IPS DF 6.9 (cell line): ENCODE measurements around the gene AEBP2.
"Not testable (repeated sequence)": the region's sequence is repeated elsewhere in the genome, so short reads cannot be mapped to it uniquely, and the experiment has no call there.

Experiments used
- DNase-seq: peaks from one replicate; pipeline ENCODE4 v3.0.0-alpha.2; 2013; ENCODE audit warnings: low read depth, low spot score
- H3K27ac ChIP-seq: one replicate; pipeline ENCODE4 v1.5.1; 2013; ENCODE audit warnings: low read length, control low read depth
- H3K27me3 ChIP-seq: 2 replicates; pipeline ENCODE4 v1.6.1; 2013; ENCODE audit warnings: mild to moderate bottlenecking, low read length; ENCODE audit not compliant: control insufficient read depth, insufficient read depth
- H3K36me3 ChIP-seq: 2 replicates; pipeline ENCODE4 v1.6.1; 2013; ENCODE audit warnings: low read length; ENCODE audit not compliant: control insufficient read depth, insufficient read depth
- H3K4me1 ChIP-seq: 2 replicates; pipeline ENCODE4 v1.6.1; 2013; ENCODE audit warnings: low read length; ENCODE audit not compliant: control insufficient read depth, insufficient read depth
- H3K4me3 ChIP-seq: 2 replicates; pipeline ENCODE4 v1.5.1; 2013; ENCODE audit warnings: mild to moderate bottlenecking, low read length
- H3K9me3 ChIP-seq: 2 replicates; pipeline ENCODE4 v1.6.1; 2013; ENCODE audit warnings: low read length, inconsistent platforms; ENCODE audit not compliant: control insufficient read depth, insufficient read depth
- WGBS: extraction: QIAGEN DNeasy Blood & Tissue Kit; methylation state at CpG from one replicate; pipeline ENCODE4 v1.1.7; 2013; ENCODE audit warnings: mixed read lengths, missing lambda C conversion rate; ENCODE audit not compliant: insufficient read length, insufficient coverage; 5-methylcytosine and 5-hydroxymethylcytosine counted together

Gene AEBP2

GRCh38 chr12:19404242-19404880 lies 34.9 kb upstream of the AEBP2 start:
- Histone ChIP-seq H3K9me3 (no peaks in the 10 kb centered on the region), H3K4me3 (no peak overlapping the region), H3K27me3 (no peaks in the 10 kb centered on the region), H3K27ac (no peak overlapping the region), H3K4me1 (no peaks in the 10 kb centered on the region), H3K36me3 (no peaks in the 10 kb centered on the region)
- DNase-seq: no peak
- WGBS: no CpG with 5 or more reads among the region's 16 CpGs

GRCh38 chr12:19409376-19409775 lies 29.9 kb upstream of the AEBP2 start:
- Histone ChIP-seq H3K36me3 (no peaks in the 10 kb centered on the region), H3K4me1 (peaks cover 3% of the 10 kb centered on the region; the same call in 1 of the 2 replicates), H3K4me3 (no peak overlapping the region), H3K27ac (no peak overlapping the region), H3K9me3 (no peaks in the 10 kb centered on the region), H3K27me3 (no peaks in the 10 kb centered on the region)
- no peak for DNase-seq
- WGBS: no CpG with 5 or more reads among the region's 3 CpGs

- H3K36me3 ChIP-seq: no peaks in the 10 kb centered on the region
- H3K27ac ChIP-seq: no peak overlapping the region
- H3K9me3 ChIP-seq: no peaks in the 10 kb centered on the region
- no peak for DNase-seq
- no CpG with 5 or more reads among the region's 6 CpGs for WGBS
- peaks cover 3% of the 10 kb centered on the region; the same call in 1 of the 2 replicates for H3K4me1 ChIP-seq
- H3K4me3 ChIP-seq: no peak overlapping the region
- no peaks in the 10 kb centered on the region for H3K27me3 ChIP-seq
Observed at GRCh38 chr12:19410211-19410610, 29.1 kb upstream of the AEBP2 start.

- no peak for DNase-seq
- H3K9me3 ChIP-seq: no peaks in the 10 kb centered on the region
- H3K27ac ChIP-seq: no peak overlapping the region
- no peak overlapping the region for H3K4me3 ChIP-seq
- WGBS: no CpG with 5 or more reads among the region's 7 CpGs
- no peaks in the 10 kb centered on the region for H3K36me3 ChIP-seq
- H3K27me3 ChIP-seq: no peaks in the 10 kb centered on the region
- H3K4me1 ChIP-seq: peaks cover 3% of the 10 kb centered on the region; the same call in 1 of the 2 replicates
Observed at GRCh38 chr12:19410629-19411185, 28.6 kb upstream of the AEBP2 start.

- DNase-seq: no peak
- Histone ChIP-seq H3K9me3 (no peaks in the 10 kb centered on the region), H3K4me1 (peaks cover 3% of the 10 kb centered on the region; the same call in 1 of the 2 replicates), H3K27me3 (no peaks in the 10 kb centered on the region), H3K36me3 (no peaks in the 10 kb centered on the region), H3K27ac (no peak overlapping the region), H3K4me3 (no peak overlapping the region)
- WGBS: no CpG with 5 or more reads among the region's 10 CpGs
Observed at GRCh38 chr12:19411234-19412204, 27.8 kb upstream of the AEBP2 start.

GRCh38 chr12:19412844-19413243 lies 26.4 kb upstream of the AEBP2 start:
- no peaks in the 10 kb centered on the region for H3K36me3 ChIP-seq
- no peak for DNase-seq
- no peaks in the 10 kb centered on the region for H3K27me3 ChIP-seq
- no CpG with 5 or more reads among the region's 23 CpGs for WGBS
- no peak overlapping the region for H3K4me3 ChIP-seq
- H3K27ac ChIP-seq: no peak overlapping the region
- H3K9me3 ChIP-seq: no peaks in the 10 kb centered on the region
- peaks cover 3% of the 10 kb centered on the region; the same call in 1 of the 2 replicates for H3K4me1 ChIP-seq

GRCh38 chr12:19413582-19413981 lies 25.7 kb upstream of the AEBP2 start:
- H3K27ac ChIP-seq, H3K4me1 ChIP-seq, H3K9me3 ChIP-seq, H3K27me3 ChIP-seq, H3K4me3 ChIP-seq, DNase-seq, H3K36me3 ChIP-seq: not testable (repeated sequence)
- no CpG with 5 or more reads among the region's 5 CpGs for WGBS

- Histone ChIP-seq H3K4me1 (peaks cover 3% of the 10 kb centered on the region; the same call in 1 of the 2 replicates), H3K4me3 (no peak overlapping the region), H3K27me3 (no peaks in the 10 kb centered on the region), H3K27ac (no peak overlapping the region), H3K9me3 (no peaks in the 10 kb centered on the region), H3K36me3 (no peaks in the 10 kb centered on the region)
- DNase-seq: no peak
Observed at GRCh38 chr12:19415563-19415962, 23.7 kb upstream of the AEBP2 start.

GRCh38 chr12:19419086-19419485 lies 20.2 kb upstream of the AEBP2 start:
- Histone ChIP-seq H3K9me3 (no peaks in the 10 kb centered on the region), H3K4me1 (no peaks in the 10 kb centered on the region), H3K27me3 (no peaks in the 10 kb centered on the region), H3K27ac (no peak overlapping the region), H3K4me3 (no peak overlapping the region), H3K36me3 (no peaks in the 10 kb centered on the region)
- no CpG with 5 or more reads among the region's 14 CpGs for WGBS
- no peak for DNase-seq

GRCh38 chr12:19421503-19422282 lies 17.6 kb upstream of the AEBP2 start:
- Histone ChIP-seq H3K27me3 (no peaks in the 10 kb centered on the region), H3K36me3 (no peaks in the 10 kb centered on the region), H3K27ac (no peak overlapping the region), H3K4me3 (no peak overlapping the region), H3K4me1 (no peaks in the 10 kb centered on the region), H3K9me3 (no peaks in the 10 kb centered on the region)
- no peak for DNase-seq
- WGBS: no CpG with 5 or more reads among the region's 6 CpGs
